HCT116 (cell line): Measurements from ENCODE around the gene ESRRB. TPM values are rescaled to one million over a fixed set of nuclear protein-coding genes. Genes with fewer than 3 reads are reported as not detected.

Experiments used
- ATAC-seq: fragments of 200-7000 bp; cut with Tn5 transposase; 2 replicates; pipeline ENCODE4 v1.9.1; 2020; ENCODE audit warnings: mild to moderate bottlenecking, moderate library complexity
- BruUV-seq: library from RNA; stranded (reverse); fragments of 400-500 nt; replicated peaks from 2 replicates; lab custom pipeline; 2021; lab: Mats Ljungman, UMichigan
- CTCF ChIA-PET: fragments of 300-600 bp; sonication (Branson Sonifier 250); formaldehyde crosslinking; loops from one replicate; lab custom pipeline; 2021; ENCODE audit warnings: antibody characterized with exemption; lab: Charles Lee
- POLR2A ChIA-PET: fragments of 300-600, 350-600 bp; sonication (Branson Sonifier 250); formaldehyde crosslinking; loops from one replicate; lab custom pipeline; 2021; ENCODE audit warnings: antibody characterized with exemption; lab: Charles Lee
- RAD21 ChIA-PET, 2 experiments: fragments of 300-600 bp; sonication (Branson Sonifier 250); formaldehyde crosslinking; loops; one replicate each; lab custom pipeline; 2023; ENCODE audit warnings: low total read pairs in 2 of 2; ENCODE audit not compliant: uncharacterized antibody in 2 of 2, unreplicated experiment in 2 of 2, low non-redundant PET in 1 of 2; lab: Charles Lee
- DNase-seq: peaks from one replicate; pipeline ENCODE4 v3.0.0-alpha.2; 2010; ENCODE audit warnings: low read depth, low spot score
- H2AFZ ChIP-seq: fragments of 200-600 bp; shearing (Covaris generic), sonication (generic); 2 replicates; pipeline ENCODE4 v1.6.1; 2017; ENCODE audit warnings: low read depth, mixed run types, mixed read lengths, antibody characterized with exemption, low read length; ENCODE audit not compliant: poor library complexity, severe bottlenecking
- H3K27ac ChIP-seq: 2 replicates; pipeline ENCODE4 v1.5.1; 2012; ENCODE audit warnings: low read depth, low read length
- H3K27me3 ChIP-seq: fragments of 200-600 bp; sonication (generic); 2 replicates; pipeline ENCODE4 v1.6.1; 2016; ENCODE audit warnings: mixed run types, low read length, mixed read lengths; ENCODE audit not compliant: insufficient read depth
- H3K36me3 ChIP-seq, 2 experiments: fragments of 200-500 bp in 1 of 2; fragments of 200-600 bp in 1 of 2; sonication (Bioruptor generic) in 1 of 2; sonication (generic) in 1 of 2; 2 replicates each; pipeline versions ENCODE4 v1.5.1 to v1.6.1; 2014 to 2016; ENCODE audit warnings: low read length in 2 of 2, inconsistent platforms in 1 of 2, mixed read lengths in 1 of 2, mixed run types in 1 of 2; ENCODE audit not compliant: insufficient read depth in 2 of 2, control insufficient read depth in 1 of 2
- H3K4me1 ChIP-seq, 2 experiments: fragments of 200-600 bp in 1 of 2; sonication (generic) in 1 of 2; 2 replicates each; pipeline versions ENCODE4 v1.5.1 to v1.6.1; 2012 to 2017; ENCODE audit warnings: low read length in 2 of 2, inconsistent platforms in 1 of 2, mild to moderate bottlenecking in 1 of 2, mixed read lengths in 1 of 2, mixed run types in 1 of 2, moderate library complexity in 1 of 2; ENCODE audit not compliant: insufficient read depth in 2 of 2, control insufficient read depth in 1 of 2
- H3K4me2 ChIP-seq: fragments of 200-600 bp; sonication (generic); 2 replicates; pipeline ENCODE4 v1.6.1; 2017; ENCODE audit warnings: mixed run types, low read length, mixed read lengths
- H3K4me3 ChIP-seq, 2 experiments: fragments of 200-600 bp in 1 of 2; sonication (generic) in 1 of 2; replicated peaks in 1 of 2; 2 replicates each; pipeline ENCODE4 v1.5.1; 2011 to 2016; ENCODE audit warnings: low read length in 2 of 2, control low read depth in 1 of 2, low read depth in 1 of 2, mild to moderate bottlenecking in 1 of 2, mixed read lengths in 1 of 2, mixed run types in 1 of 2
- H3K79me2 ChIP-seq: fragments of 200-600 bp; sonication (generic); 2 replicates; pipeline ENCODE4 v1.6.1; 2017; ENCODE audit warnings: mild to moderate bottlenecking, mixed run types, low read length, moderate library complexity, mixed read lengths; ENCODE audit not compliant: insufficient read depth
- H3K9ac ChIP-seq: fragments of 200-600 bp; sonication (generic); 2 replicates; pipeline ENCODE4 v1.6.1; 2016; ENCODE audit warnings: low read length, mixed read lengths
- H3K9me2 ChIP-seq: fragments of 200-600 bp; sonication (generic), shearing (Covaris generic); 2 replicates; pipeline ENCODE4 v1.6.1; 2017; ENCODE audit warnings: mixed run types, mild to moderate bottlenecking, moderate library complexity; ENCODE audit not compliant: insufficient read depth
- H3K9me3 ChIP-seq, 2 experiments: fragments of 200-500 bp in 1 of 2; fragments of 200-600 bp in 1 of 2; sonication (Bioruptor generic) in 1 of 2; sonication (generic) in 1 of 2; 2 replicates each; pipeline ENCODE4 v1.6.1; 2014 to 2017; ENCODE audit warnings: low read length in 2 of 2, mixed read lengths in 2 of 2, inconsistent platforms in 1 of 2, low read depth in 1 of 2, mild to moderate bottlenecking in 1 of 2, mixed run types in 1 of 2, moderate library complexity in 1 of 2; ENCODE audit not compliant: control insufficient read depth in 1 of 2, insufficient read depth in 1 of 2
- H4K20me1 ChIP-seq: fragments of 200-600 bp; sonication (generic), shearing (Covaris generic); 2 replicates; pipeline ENCODE4 v1.6.1; 2017; ENCODE audit warnings: mixed run types, mild to moderate bottlenecking, moderate library complexity; ENCODE audit not compliant: insufficient read depth
- CBX3 ChIP-seq: IDR thresholded peaks from 2 replicates; pipeline ENCODE4 v1.6.1; 2012; ENCODE audit warnings: low read depth
- CEBPB ChIP-seq: IDR thresholded peaks from 2 replicates; pipeline ENCODE4 v1.6.1; 2012; ENCODE audit warnings: low read depth
- CTCF ChIP-seq, 3 experiments: fragments of 200-600 bp in 1 of 3; sonication (generic) in 1 of 3; IDR thresholded peaks in 2 of 3; conservative IDR thresholded peaks in 1 of 3; 2 replicates each; pipeline ENCODE4 v1.5.1; 2012 to 2017; ENCODE audit warnings: low read depth in 2 of 3, low read length in 2 of 3, antibody characterized with exemption in 1 of 3, borderline replicate concordance in 1 of 3, control low read depth in 1 of 3, mild to moderate bottlenecking in 1 of 3, mixed read lengths in 1 of 3, mixed run types in 1 of 3, moderate library complexity in 1 of 3; ENCODE audit not compliant: insufficient read depth in 1 of 3
- EZH2 ChIP-seq: fragments of 200-600 bp; sonication (generic); IDR thresholded peaks from 2 replicates; pipeline ENCODE4 v1.6.1; 2017; ENCODE audit warnings: antibody characterized with exemption, mixed run types
- POLR2A ChIP-seq: IDR thresholded peaks from 2 replicates; pipeline ENCODE4 v1.7.0; 2011; ENCODE audit warnings: borderline replicate concordance; ENCODE audit not compliant: insufficient read depth, insufficient read length; ENCODE audit errors: extremely low read depth
- RAD21 ChIP-seq: IDR thresholded peaks from 2 replicates; pipeline ENCODE4 v1.6.1; 2012; ENCODE audit warnings: low read depth, mild to moderate bottlenecking
- SIN3A ChIP-seq: IDR thresholded peaks from 2 replicates; pipeline ENCODE4 v1.6.1; 2012; ENCODE audit warnings: low read depth
- SP1 ChIP-seq: IDR thresholded peaks from 2 replicates; pipeline ENCODE4 v1.6.1; 2012; ENCODE audit warnings: low read depth
- YY1 ChIP-seq: IDR thresholded peaks from 2 replicates; pipeline ENCODE4 v1.6.1; 2011; ENCODE audit warnings: low read length, low read depth, moderate library complexity, mild to moderate bottlenecking; ENCODE audit not compliant: insufficient replicate concordance; ENCODE audit errors: extremely low read depth
- ZFX ChIP-seq: fragments of 450-650 bp; IDR thresholded peaks from 2 replicates; pipeline ENCODE4 v1.6.1; 2017
- intact Hi-C: fragments of 100-400 bp; cut with micrococcal nuclease; formaldehyde crosslinking; loops from 2 replicates; pipeline ENCODE4 v1.10.0; 2022
- total RNA-seq: library from RNA; stranded (reverse); gene quantifications from one replicate; pipeline ENCODE4 v1.2.1, GENCODE V29; 2021; ENCODE audit not compliant: unreplicated experiment
- TF ChIP-seq, protein P1 (sequence below): IDR thresholded peaks from 2 replicates; pipeline ENCODE4 v1.6.1; 2012
- TF ChIP-seq, protein P2 (sequence below): IDR thresholded peaks from 2 replicates; pipeline ENCODE4 v1.6.1; 2012

ESRRB gene
- total RNA-seq, 1 experiment from 2014 or later: 1.9 TPM

- Histone ChIP-seq H3K9ac (no peak overlapping the region), H3K4me2 (no peak overlapping the region), H3K9me3 (no peaks in the 10 kb centered on the region), H3K4me3 (no peak overlapping the region), H3K79me2 (no peaks in the 10 kb centered on the region), H2AFZ (no peak overlapping the region), H3K27ac (no peak overlapping the region), H3K27me3 (no peaks in the 10 kb centered on the region), H3K36me3 (no peaks in the 10 kb centered on the region), H3K9me2 (no peaks in the 10 kb centered on the region), H4K20me1 (no peaks in the 10 kb centered on the region)
- peak; percentile 28 for DNase-seq
- ChIA-PET CTCF (interaction anchor here (0.6 to 2.1 kb wide), 4 partner anchors 11 to 40 kb away, joined by 3 to 8 read pairs (median 3); no protein-coding TSS in a partner anchor), RAD21 (no interaction called here), POLR2A (no interaction called here)
- intact Hi-C loops: loop anchor here (1.0 kb wide), 1 partner anchor 189 kb away; no protein-coding TSS in a partner anchor
- BruUV-seq: no TSS peak
- TF ChIP-seq RAD21 (peak; percentile 40; the same call in 1 of the 2 replicates), POLR2A (no peak), CTCF (IDR thresholded peaks at IDR 0.05 in 2 of 3, conservative IDR thresholded peaks at IDR 0.05 in 1 of 3; ENCODE audit: borderline replicate concordance in 1 of 3, insufficient read depth in 1 of 3, low read depth in 2 of 3, low read length in 2 of 3) (peak; percentile 32 to 75 (median 63); a peak in 5 of 6 replicates)
- TF ChIP-seq, protein P1, sequence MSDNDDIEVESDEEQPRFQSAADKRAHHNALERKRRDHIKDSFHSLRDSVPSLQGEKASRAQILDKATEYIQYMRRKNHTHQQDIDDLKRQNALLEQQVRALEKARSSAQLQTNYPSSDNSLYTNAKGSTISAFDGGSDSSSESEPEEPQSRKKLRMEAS: 0 out of 2 replicates have a peak, but pooled peaks have one; percentile 27
- TF ChIP-seq, all 23 proteins: peak for 3
- no peaks in the 10 kb centered on the region for H3K4me1 ChIP-seq
- ATAC-seq: peak; percentile 93
Observed at GRCh38 chr14:76456200-76456599, 80.3 kb downstream of the ESRRB start.

DNA sequence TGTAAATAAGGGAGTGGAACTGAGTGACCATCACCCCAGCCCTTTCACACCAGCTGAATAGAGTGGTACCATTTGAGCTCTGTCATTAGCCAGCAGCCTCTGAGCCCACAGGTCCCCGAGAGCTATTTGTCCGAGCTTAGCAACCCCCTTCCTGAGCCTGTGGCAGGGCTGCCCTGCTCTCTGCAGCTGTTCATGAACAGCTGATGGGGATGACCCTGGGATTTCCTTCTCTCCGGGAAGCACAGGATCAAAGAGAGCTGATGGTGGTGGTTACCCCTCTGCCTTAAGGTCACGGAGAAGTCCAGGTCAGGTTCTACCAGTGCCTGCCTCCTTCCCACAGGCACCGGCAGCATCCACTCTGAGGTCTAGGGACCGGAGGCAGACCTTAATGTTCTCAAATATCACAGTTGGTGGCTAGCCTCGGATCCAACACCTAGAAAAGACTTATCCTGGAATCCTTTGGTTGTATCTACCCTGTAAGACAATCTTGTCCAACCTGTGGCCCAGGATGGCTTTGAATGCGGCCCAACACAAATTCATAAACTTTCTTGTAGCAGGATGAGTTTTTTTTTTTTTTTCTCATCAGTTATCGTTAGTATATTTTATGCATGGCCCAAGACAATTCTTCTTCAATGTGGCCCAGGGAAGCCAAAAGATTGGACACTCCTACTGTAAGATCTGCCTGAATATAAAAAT, 81.1 kb downstream of the ESRRB start:
- DNase-seq (no peak), ATAC-seq (no peak)
- RAD21 ChIA-PET: no interaction called here
- H3K9ac ChIP-seq: no peak overlapping the region
- no peaks in the 10 kb centered on the region for H3K9me2 ChIP-seq
- H3K4me3 ChIP-seq: no peak overlapping the region
- no peaks in the 10 kb centered on the region for H3K9me3 ChIP-seq
- BruUV-seq: no TSS peak
- no peaks in the 10 kb centered on the region for H3K79me2 ChIP-seq
- no peak overlapping the region for H3K4me2 ChIP-seq
- no peaks in the 10 kb centered on the region for H4K20me1 ChIP-seq
- no peak overlapping the region for H3K27ac ChIP-seq
- no peaks in the 10 kb centered on the region for H3K36me3 ChIP-seq
- no peaks in the 10 kb centered on the region for H3K4me1 ChIP-seq
- intact Hi-C loops: loop anchor here (1.0 kb wide), 1 partner anchor 188 kb away; no protein-coding TSS in a partner anchor
- POLR2A ChIA-PET: no interaction called here
- CTCF ChIA-PET: interaction anchor here (2.1 kb wide), 1 partner anchor 10 kb away, joined by 8 read pairs; no protein-coding TSS in a partner anchor
- no peak overlapping the region for H2AFZ ChIP-seq
- no peaks in the 10 kb centered on the region for H3K27me3 ChIP-seq
- TF ChIP-seq ZFX (no peak), CTCF (IDR thresholded peaks at IDR 0.05 in 2 of 3, conservative IDR thresholded peaks at IDR 0.05 in 1 of 3; ENCODE audit: borderline replicate concordance in 1 of 3, insufficient read depth in 1 of 3, low read depth in 2 of 3, low read length in 2 of 3) (no peak), SIN3A (no peak), YY1 (no peak), CEBPB (no peak), SP1 (no peak), CBX3 (no peak), EZH2 (no peak)
- TF ChIP-seq, protein P2, sequence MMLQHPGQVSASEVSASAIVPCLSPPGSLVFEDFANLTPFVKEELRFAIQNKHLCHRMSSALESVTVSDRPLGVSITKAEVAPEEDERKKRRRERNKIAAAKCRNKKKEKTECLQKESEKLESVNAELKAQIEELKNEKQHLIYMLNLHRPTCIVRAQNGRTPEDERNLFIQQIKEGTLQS: no peak
